ENCODE results near the gene RFX4.

DNA sequence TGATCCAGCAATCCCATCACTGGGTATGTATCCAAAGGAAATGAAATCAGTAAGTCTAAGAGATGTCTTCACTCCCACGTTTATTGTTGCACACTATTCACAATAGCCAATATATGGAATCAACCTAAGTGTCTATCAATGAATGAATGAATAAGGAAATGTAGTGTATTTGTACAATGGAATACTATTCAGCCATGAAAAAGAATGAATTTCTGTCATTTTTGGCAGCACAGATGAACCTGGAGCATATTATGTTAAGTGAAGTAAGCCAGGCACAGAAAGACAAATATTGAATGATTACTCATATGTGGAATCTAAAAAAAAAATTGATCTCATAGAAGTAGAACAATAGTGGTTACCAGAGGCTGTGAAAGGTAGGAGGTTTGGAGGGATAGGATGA is 30.6 kb upstream of the RFX4 start:
- no peak for TF ChIP-seq POLR2AphosphoS5 (IDR thresholded peaks at IDR 0.05)
- TF ChIP-seq, protein P1, sequence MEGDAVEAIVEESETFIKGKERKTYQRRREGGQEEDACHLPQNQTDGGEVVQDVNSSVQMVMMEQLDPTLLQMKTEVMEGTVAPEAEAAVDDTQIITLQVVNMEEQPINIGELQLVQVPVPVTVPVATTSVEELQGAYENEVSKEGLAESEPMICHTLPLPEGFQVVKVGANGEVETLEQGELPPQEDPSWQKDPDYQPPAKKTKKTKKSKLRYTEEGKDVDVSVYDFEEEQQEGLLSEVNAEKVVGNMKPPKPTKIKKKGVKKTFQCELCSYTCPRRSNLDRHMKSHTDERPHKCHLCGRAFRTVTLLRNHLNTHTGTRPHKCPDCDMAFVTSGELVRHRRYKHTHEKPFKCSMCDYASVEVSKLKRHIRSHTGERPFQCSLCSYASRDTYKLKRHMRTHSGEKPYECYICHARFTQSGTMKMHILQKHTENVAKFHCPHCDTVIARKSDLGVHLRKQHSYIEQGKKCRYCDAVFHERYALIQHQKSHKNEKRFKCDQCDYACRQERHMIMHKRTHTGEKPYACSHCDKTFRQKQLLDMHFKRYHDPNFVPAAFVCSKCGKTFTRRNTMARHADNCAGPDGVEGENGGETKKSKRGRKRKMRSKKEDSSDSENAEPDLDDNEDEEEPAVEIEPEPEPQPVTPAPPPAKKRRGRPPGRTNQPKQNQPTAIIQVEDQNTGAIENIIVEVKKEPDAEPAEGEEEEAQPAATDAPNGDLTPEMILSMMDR (IDR thresholded peaks at IDR 0.05): no peak
